Suprapubic skin (tissue), 4 donors: Measurements from ENCODE around the gene HENMT1. TPM values are rescaled to one million over a fixed set of nuclear protein-coding genes. Genes with fewer than 3 reads are reported as not detected.

Experiments
- DNase-seq, 2 donors: peaks; one replicate each; pipeline ENCODE4 v3.0.0-alpha.2; 2019; ENCODE audit warnings: low spot score in 2 of 2
- H3K27ac ChIP-seq: fragments of 200-600 bp; sonication (generic); one replicate; pipeline ENCODE4 v1.5.1; 2019
- H3K27me3 ChIP-seq: fragments of 200-600 bp; sonication (generic); one replicate; pipeline ENCODE4 v1.5.1; 2019
- H3K36me3 ChIP-seq: fragments of 200-600 bp; sonication (generic); one replicate; pipeline ENCODE4 v1.5.1; 2019
- H3K4me1 ChIP-seq: fragments of 200-600 bp; sonication (generic); one replicate; pipeline ENCODE4 v1.5.1; 2019
- H3K4me3 ChIP-seq: fragments of 200-600 bp; sonication (generic); one replicate; pipeline ENCODE4 v1.5.1; 2019; ENCODE audit warnings: mild to moderate bottlenecking
- H3K9me3 ChIP-seq: fragments of 200-600 bp; sonication (generic); one replicate; pipeline ENCODE4 v1.5.1; 2019
- CTCF ChIP-seq, 2 donors: fragments of 200-600 bp in 1 of 2; fragments of 450-650 bp in 1 of 2; sonication (generic) in 1 of 2; IDR thresholded peaks; one replicate each; pipeline ENCODE4 v1.5.1; 2016 to 2019; ENCODE audit warnings: antibody characterized with exemption in 2 of 2, mild to moderate bottlenecking in 1 of 2, moderate library complexity in 1 of 2
- EP300 ChIP-seq: sonication (generic); formaldehyde crosslinking; IDR thresholded peaks from one replicate; pipeline ENCODE4 v1.6.1; 2017; ENCODE audit warnings: antibody characterized with exemption
- POLR2A ChIP-seq, 2 donors: fragments of 450-650 bp; IDR thresholded peaks; one replicate each; pipeline ENCODE4 v1.6.1; 2017; ENCODE audit warnings: antibody characterized with exemption in 2 of 2, mild to moderate bottlenecking in 2 of 2, moderate library complexity in 2 of 2
- POLR2AphosphoS5 ChIP-seq, 3 donors: sonication (generic); formaldehyde crosslinking; IDR thresholded peaks; one replicate each; pipeline ENCODE4 v1.6.1; 2017; ENCODE audit warnings: antibody characterized with exemption in 3 of 3
- WGBS: methylation state at CpG from one replicate; pipeline ENCODE4 v1.1.5; 2018; 5-methylcytosine and 5-hydroxymethylcytosine counted together
- total RNA-seq, 4 donors: library from RNA; depleted of rRNA; stranded (reverse); fragments of >200 nt; gene quantifications; one replicate each; pipeline ENCODE4 v1.1.0, GENCODE V29; 2016

Gene HENMT1
- total RNA-seq, 4 donors from 2014 or later = 1.8 to 4.6 (median 2.4) TPM

DNA sequence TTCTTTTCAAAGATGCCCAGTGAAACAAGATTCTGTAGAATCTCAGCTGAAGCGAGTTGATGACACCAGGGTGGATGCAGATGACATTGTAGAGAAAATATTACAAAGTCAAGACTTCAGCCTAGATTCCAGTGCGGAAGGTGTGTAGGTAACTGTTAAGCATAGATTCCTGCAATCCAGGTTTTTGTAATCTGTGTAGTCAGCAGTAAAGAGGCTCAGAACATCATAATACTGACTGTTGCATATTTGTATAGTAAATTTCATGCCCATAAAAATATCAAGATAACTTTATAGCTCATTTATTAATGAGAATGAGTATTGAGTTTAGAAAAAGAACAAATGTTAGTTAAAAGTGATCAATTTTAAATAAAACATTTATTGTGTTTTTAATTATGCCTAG lies 32.2 kb downstream of the HENMT1 start:
- Histone ChIP-seq H3K27me3 (no peaks in the 10 kb centered on the region), H3K4me3 (no peak overlapping the region), H3K4me1 (peaks cover 4% of the 10 kb centered on the region), H3K27ac (no peak overlapping the region), H3K36me3 (peaks cover 18% of the 10 kb centered on the region), H3K9me3 (no peaks in the 10 kb centered on the region)
- DNase-seq = no peak
- WGBS = 96% methylated on average over 2 of the region's 2 CpGs
- no peak for TF ChIP-seq POLR2A (IDR thresholded peaks at IDR 0.05)
- TF ChIP-seq EP300 = no peak
- no peak for TF ChIP-seq CTCF (IDR thresholded peaks at IDR 0.05)
- TF ChIP-seq POLR2AphosphoS5 (IDR thresholded peaks at IDR 0.05) = no peak

DNA sequence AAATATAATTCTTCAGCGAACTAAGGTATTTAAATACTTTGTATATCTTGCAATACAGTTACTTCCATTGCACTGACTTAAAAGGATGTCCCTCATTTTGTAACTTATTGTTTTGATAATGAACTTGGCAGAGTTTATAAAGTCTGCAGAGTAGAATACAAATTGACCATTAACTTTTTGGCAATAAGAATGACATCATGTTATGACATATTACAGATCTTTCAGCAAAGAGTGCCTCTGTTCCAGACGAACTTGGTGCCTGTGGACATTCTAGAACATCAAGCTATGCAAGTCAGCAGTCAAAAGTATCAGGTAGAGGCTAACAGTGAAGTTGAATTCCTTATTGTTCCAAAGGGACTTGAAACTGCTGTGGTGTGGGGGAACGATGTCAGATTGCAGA lies 32.9 kb downstream of the HENMT1 start:
- Histone ChIP-seq H3K36me3 (peaks cover 18% of the 10 kb centered on the region), H3K4me3 (no peak overlapping the region), H3K4me1 (peaks cover 4% of the 10 kb centered on the region), H3K27ac (no peak overlapping the region), H3K27me3 (no peaks in the 10 kb centered on the region), H3K9me3 (no peaks in the 10 kb centered on the region)
- TF ChIP-seq EP300 = no peak
- no peak for TF ChIP-seq POLR2AphosphoS5 (IDR thresholded peaks at IDR 0.05)
- TF ChIP-seq CTCF (IDR thresholded peaks at IDR 0.05) = no peak
- no peak for DNase-seq
- 73% methylated on average over 3 of the region's 3 CpGs for WGBS

DNA sequence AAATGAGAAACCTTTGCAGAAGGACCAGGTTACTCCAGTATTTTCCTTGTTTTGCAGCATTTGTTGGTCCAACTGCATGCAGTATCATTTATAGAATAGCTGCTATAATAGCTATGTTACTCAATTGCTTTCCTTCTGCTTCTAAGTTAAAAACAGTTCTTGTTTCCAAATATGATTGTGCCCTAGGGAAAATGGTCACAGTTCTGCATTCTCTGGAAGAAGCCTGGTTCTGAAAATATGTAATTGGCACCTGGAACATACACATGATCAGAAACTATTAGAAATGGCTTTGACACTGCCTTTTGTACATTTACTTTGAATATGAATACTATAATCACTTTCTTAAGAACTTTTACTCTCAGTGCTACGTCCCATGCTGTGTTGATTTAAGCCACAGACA lies 33.6 kb downstream of the HENMT1 start:
- H3K27ac ChIP-seq = no peak overlapping the region
- no peaks in the 10 kb centered on the region for H3K9me3 ChIP-seq
- H3K36me3 ChIP-seq = peaks cover 18% of the 10 kb centered on the region
- no peak overlapping the region for H3K4me3 ChIP-seq
- WGBS = 59% methylated on average over 1 of the region's 1 CpG
- no peaks in the 10 kb centered on the region for H3K27me3 ChIP-seq
- TF ChIP-seq EP300 (no peak), POLR2AphosphoS5 (IDR thresholded peaks at IDR 0.05) (no peak), CTCF (IDR thresholded peaks at IDR 0.05) (no peak), POLR2A (IDR thresholded peaks at IDR 0.05) (no peak)
- no peak for DNase-seq
- peaks cover 4% of the 10 kb centered on the region for H3K4me1 ChIP-seq

DNA sequence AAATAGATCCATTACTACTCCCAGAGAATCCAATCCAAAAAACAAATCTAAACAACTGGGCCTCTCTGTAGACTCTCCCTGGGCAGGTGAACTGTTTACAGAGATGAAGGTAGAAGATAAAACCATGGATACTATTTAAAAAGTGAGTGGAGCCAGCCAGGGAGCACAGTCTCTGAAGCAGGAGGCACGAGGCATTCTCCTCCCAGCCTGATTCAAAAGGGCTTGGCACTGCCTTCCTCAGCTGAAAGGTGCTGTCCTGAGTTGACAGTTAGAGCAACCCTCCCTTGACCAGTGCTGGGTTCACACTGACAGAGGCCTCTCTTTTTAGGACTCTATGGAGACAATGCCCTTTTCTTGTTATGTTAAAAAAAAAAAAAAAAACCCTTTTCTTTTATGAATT lies 36.8 kb downstream of the HENMT1 start:
- H3K9me3 ChIP-seq = no peaks in the 10 kb centered on the region
- WGBS = 71% methylated on average over 1 of the region's 1 CpG
- H3K27me3 ChIP-seq = no peaks in the 10 kb centered on the region
- no peak overlapping the region for H3K27ac ChIP-seq
- peaks cover 4% of the 10 kb centered on the region for H3K4me1 ChIP-seq
- DNase-seq = no peak
- TF ChIP-seq CTCF (IDR thresholded peaks at IDR 0.05) (no peak), POLR2AphosphoS5 (IDR thresholded peaks at IDR 0.05) (no peak), EP300 (no peak), POLR2A (IDR thresholded peaks at IDR 0.05) (no peak)
- H3K36me3 ChIP-seq = no peaks in the 10 kb centered on the region
- H3K4me3 ChIP-seq = no peak overlapping the region

- no peaks in the 10 kb centered on the region for H3K4me1 ChIP-seq
- 94% methylated on average over 2 of the region's 2 CpGs for WGBS
- no peak overlapping the region for H3K27ac ChIP-seq
- no peak for DNase-seq
- no peaks in the 10 kb centered on the region for H3K27me3 ChIP-seq
- H3K9me3 ChIP-seq = no peaks in the 10 kb centered on the region
- no peak overlapping the region for H3K4me3 ChIP-seq
- TF ChIP-seq EP300 (no peak), POLR2A (IDR thresholded peaks at IDR 0.05) (no peak), CTCF (IDR thresholded peaks at IDR 0.05) (no peak), POLR2AphosphoS5 (IDR thresholded peaks at IDR 0.05) (no peak)
- H3K36me3 ChIP-seq = peaks cover 3% of the 10 kb centered on the region
These were observed 43.2 kb downstream of the HENMT1 start for GRCh38 chr1:108617724-108618056.
